Measurements from ENCODE around the gene MTMR3.

Gene MTMR3

DNA sequence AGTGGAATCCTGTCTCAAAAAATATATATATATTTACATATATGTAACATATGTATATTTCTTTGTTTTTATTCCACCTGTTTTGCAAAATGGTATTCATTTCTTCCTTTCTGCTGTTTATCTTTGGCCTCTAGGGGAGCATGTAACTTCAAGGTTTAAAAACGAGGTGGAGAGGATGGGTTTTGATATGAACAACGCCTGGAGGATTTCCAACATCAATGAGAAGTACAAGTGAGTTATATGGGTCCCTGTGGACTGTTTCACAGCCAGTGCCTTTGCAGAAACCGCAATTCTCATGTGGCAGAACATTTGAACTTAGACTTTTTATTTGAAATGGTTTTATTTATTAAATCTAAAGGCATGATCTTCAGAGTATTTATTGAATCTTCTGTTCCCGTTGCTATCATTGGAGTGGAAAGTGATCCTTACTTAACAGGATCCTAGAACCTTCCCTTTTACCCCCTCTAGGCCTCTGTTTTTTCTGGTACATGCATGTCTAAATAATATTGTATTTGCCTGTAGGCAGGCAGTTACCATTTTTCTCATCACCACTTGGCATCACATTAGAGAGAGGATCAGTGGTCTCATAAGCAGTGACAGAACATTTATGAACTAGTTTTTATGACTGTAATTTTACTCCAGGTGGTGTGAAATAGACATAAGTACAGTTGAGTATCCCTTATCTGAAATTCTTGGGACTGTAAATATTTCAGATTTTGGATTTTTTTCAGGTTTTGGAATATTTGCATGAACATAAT is 115.8 kb downstream of the MTMR3 start:
- no peak overlapping the region for H3K4me3 ChIP-seq (ENCODE audit: control insufficient read depth, low read depth, low read length)
- no peak for DNase-seq (ENCODE audit: low read depth)
- TF ChIP-seq, protein P1, sequence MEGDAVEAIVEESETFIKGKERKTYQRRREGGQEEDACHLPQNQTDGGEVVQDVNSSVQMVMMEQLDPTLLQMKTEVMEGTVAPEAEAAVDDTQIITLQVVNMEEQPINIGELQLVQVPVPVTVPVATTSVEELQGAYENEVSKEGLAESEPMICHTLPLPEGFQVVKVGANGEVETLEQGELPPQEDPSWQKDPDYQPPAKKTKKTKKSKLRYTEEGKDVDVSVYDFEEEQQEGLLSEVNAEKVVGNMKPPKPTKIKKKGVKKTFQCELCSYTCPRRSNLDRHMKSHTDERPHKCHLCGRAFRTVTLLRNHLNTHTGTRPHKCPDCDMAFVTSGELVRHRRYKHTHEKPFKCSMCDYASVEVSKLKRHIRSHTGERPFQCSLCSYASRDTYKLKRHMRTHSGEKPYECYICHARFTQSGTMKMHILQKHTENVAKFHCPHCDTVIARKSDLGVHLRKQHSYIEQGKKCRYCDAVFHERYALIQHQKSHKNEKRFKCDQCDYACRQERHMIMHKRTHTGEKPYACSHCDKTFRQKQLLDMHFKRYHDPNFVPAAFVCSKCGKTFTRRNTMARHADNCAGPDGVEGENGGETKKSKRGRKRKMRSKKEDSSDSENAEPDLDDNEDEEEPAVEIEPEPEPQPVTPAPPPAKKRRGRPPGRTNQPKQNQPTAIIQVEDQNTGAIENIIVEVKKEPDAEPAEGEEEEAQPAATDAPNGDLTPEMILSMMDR (IDR thresholded peaks at IDR 0.05; ENCODE audit: control insufficient read depth, insufficient read depth, low read depth, low read length, missing control alignments) = no peak

DNA sequence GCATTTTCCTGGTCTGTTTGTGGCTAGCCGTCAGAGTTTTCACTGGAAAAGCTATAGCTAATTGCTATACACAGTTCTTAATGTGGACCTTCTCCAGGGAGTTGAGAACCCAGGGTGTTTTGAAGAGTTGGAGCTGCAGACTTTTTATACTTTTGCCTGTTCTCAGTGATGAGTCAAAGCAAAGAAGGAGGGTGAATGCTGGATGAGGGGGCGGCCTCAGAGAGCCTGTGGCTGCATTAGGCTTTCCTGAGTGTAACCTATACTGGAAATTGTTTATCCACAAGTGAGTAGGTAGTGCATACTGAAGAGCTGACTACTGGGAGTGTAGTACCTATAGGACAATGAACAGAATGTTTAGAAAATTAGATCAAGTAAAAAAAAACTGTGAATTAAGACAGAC is 117.6 kb downstream of the MTMR3 start:
- no peak for DNase-seq (ENCODE audit: low read depth)
- TF ChIP-seq, protein P1 (IDR thresholded peaks at IDR 0.05; ENCODE audit: control insufficient read depth, insufficient read depth, low read depth, low read length, missing control alignments) = no peak

DNA sequence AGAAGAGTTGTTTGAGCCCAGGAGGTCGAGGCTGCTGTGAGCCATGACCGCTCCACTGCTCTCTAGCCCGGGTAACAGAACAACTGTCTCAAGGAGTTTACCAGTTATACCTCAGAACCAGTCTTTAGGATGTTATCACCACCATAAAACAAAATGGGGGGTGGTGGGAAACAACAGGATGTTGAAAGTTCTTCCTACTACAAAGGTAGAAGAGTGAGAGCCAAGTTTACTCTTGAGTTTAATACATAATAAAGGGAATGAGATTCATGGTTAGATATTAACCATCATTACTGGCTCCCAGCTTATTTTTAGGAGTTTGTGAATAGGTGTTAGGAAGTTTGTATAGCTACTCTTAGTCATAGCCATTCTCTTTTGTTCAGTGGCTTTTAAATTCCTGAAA is 118.5 kb downstream of the MTMR3 start:
- TF ChIP-seq, protein P1 (IDR thresholded peaks at IDR 0.05; ENCODE audit: control insufficient read depth, insufficient read depth, low read depth, low read length, missing control alignments) = no peak
- H3K4me3 ChIP-seq (ENCODE audit: control insufficient read depth, low read depth, low read length) = no peak overlapping the region
- no peak for DNase-seq (ENCODE audit: low read depth)

More for the DNA sequence above, 117.6 kb downstream of the MTMR3 start:
- no peak overlapping the region for H3K4me3 ChIP-seq (ENCODE audit: control insufficient read depth, low read depth, low read length)

DNA sequence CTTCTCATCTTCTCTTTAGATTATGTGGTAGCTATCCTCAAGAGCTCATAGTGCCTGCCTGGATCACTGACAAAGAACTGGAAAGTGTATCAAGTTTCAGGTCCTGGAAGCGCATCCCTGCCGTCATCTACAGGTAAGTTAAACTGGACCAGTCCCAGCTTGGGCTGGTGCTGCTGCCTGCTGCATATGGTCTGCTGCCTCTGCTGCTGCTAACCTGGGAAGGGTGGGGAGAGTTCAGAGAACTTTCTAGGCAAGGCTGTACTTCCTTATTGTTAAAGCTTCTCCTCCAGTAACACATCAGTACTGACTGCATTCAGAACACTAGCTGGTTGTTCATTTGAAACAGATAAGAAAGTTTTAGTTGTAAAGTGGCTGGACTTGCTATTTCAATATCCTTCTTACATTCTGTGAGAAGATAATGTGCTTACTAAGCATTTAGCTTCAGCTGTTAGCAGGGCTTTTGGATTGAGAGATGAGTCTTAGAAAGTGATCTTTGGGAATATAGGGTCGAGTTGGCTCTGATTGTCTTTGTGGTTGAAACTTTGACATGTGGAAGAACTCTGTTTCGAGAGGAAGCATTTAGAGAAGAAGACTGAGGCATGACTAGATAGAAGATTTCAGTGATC is 120.0 kb downstream of the MTMR3 start:
- TF ChIP-seq, protein P1 (IDR thresholded peaks at IDR 0.05; ENCODE audit: control insufficient read depth, insufficient read depth, low read depth, low read length, missing control alignments) = no peak
- no peak for DNase-seq (ENCODE audit: low read depth)
- no peak overlapping the region for H3K4me3 ChIP-seq (ENCODE audit: control insufficient read depth, low read depth, low read length)

DNA sequence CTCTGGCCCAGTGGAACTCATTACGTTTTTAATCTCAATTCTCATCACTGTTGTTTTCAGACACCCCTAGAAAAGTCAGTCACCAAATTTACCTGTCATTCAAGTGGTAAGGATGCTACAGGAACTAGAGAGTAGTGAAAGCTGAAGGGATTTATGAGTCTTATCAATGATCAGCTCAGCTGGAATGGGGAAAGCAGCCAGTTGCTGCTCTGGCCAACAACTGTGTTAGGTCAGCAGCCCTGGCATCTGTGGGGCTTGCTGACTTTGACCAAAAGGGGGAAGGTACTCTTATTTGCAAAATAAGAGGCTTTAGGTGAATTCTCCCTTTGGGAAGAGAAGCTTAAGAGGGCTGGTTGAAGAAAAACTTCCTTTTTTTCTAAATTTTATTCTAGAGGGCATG is 121.1 kb downstream of the MTMR3 start:
- no peak overlapping the region for H3K4me3 ChIP-seq (ENCODE audit: control insufficient read depth, low read depth, low read length)
- TF ChIP-seq, protein P1 (IDR thresholded peaks at IDR 0.05; ENCODE audit: control insufficient read depth, insufficient read depth, low read depth, low read length, missing control alignments) = no peak
- no peak for DNase-seq (ENCODE audit: low read depth)

DNA sequence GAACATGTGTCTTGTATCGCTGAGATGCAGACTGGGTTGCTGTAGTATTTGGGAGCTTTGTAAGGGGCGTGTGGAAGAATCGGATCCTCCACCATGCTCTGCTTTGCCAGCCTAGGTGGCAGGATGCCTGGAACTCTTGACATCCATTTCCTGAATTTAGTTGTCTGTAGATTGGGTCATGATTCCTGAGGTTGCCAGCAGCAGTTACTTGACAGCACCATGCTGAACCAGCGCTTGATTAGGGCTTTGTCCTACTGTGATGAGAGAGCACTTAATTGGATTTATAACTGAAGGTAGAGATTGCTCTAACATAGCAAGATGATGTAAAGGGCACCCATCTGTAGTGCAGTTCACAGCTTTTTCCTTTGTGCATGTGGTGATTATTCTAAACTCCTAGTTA is 121.7 kb downstream of the MTMR3 start:
- H3K4me3 ChIP-seq (ENCODE audit: control insufficient read depth, low read depth, low read length) = no peak overlapping the region
- DNase-seq (ENCODE audit: low read depth) = no peak
- TF ChIP-seq, protein P1 (IDR thresholded peaks at IDR 0.05; ENCODE audit: control insufficient read depth, insufficient read depth, low read depth, low read length, missing control alignments) = no peak

All from AG09309 (cell line).